Neural cell (in vitro differentiated cells): Measurements from ENCODE around the gene ARSD. TPM values are rescaled to one million over a fixed set of nuclear protein-coding genes. Genes with fewer than 3 reads are reported as not detected.

Experiments
- H2AFZ ChIP-seq: fragments of 200-600, 300-800 bp; sonication (generic), shearing (Covaris generic); 2 replicates; pipeline ENCODE4 v1.6.0; 2014; ENCODE audit warnings: low read depth, mild to moderate bottlenecking, antibody characterized with exemption, low read length, moderate library complexity
- H3F3A ChIP-seq: fragments of 200-600 bp; shearing (Covaris generic); 2 replicates; pipeline ENCODE4 v1.6.1; 2016; ENCODE audit warnings: mild to moderate bottlenecking, moderate library complexity, mixed read lengths, antibody characterized with exemption, low read length; ENCODE audit not compliant: insufficient read depth, poor library complexity, severe bottlenecking
- H3K27ac ChIP-seq: fragments of 200-600, 300-800 bp; sonication (generic), shearing (Covaris generic); 2 replicates; pipeline ENCODE4 v1.5.1; 2014; ENCODE audit warnings: mild to moderate bottlenecking, low read length, moderate library complexity
- H3K27me3 ChIP-seq: fragments of 300-800, 200-600 bp; sonication (generic), shearing (Covaris generic); 2 replicates; pipeline ENCODE4 v1.6.0; 2014; ENCODE audit warnings: mild to moderate bottlenecking, low read depth, low read length, moderate library complexity; ENCODE audit not compliant: insufficient read depth
- H3K36me3 ChIP-seq: fragments of 300-800, 200-600 bp; sonication (generic), shearing (Covaris generic); 2 replicates; pipeline ENCODE4 v1.5.1; 2014; ENCODE audit warnings: mild to moderate bottlenecking, antibody characterized with exemption, low read length, moderate library complexity; ENCODE audit not compliant: insufficient read depth
- H3K4me2 ChIP-seq: fragments of 300-800, 200-600 bp; sonication (generic), shearing (Covaris generic); 2 replicates; pipeline ENCODE4 v1.6.0; 2014; ENCODE audit warnings: mild to moderate bottlenecking, low read length
- H3K4me3 ChIP-seq: fragments of 300-800, 200-600 bp; sonication (generic), shearing (Covaris generic); 2 replicates; pipeline ENCODE4 v1.5.1; 2014; ENCODE audit warnings: mild to moderate bottlenecking, low read length, moderate library complexity
- H3K79me2 ChIP-seq: fragments of 200-600 bp; shearing (Covaris generic); replicated peaks from 2 replicates; pipeline ENCODE4 v1.6.0; 2014; ENCODE audit warnings: mild to moderate bottlenecking, low read length, moderate library complexity; ENCODE audit not compliant: insufficient read depth
- H3K9ac ChIP-seq: fragments of 300-800, 200-600 bp; sonication (generic), shearing (Covaris generic); 2 replicates; pipeline ENCODE4 v1.6.1; 2016; ENCODE audit warnings: mild to moderate bottlenecking, low read length, mixed read lengths
- H3K9me2 ChIP-seq: fragments of 200-600 bp; shearing (Covaris generic); 2 replicates; pipeline ENCODE4 v1.6.1; 2016; ENCODE audit warnings: mild to moderate bottlenecking, low read length, mixed read lengths; ENCODE audit not compliant: insufficient read depth
- H3K9me3 ChIP-seq: fragments of 200-600, 300-800 bp; sonication (generic), shearing (Covaris generic); 2 replicates; pipeline ENCODE4 v1.6.1; 2016; ENCODE audit warnings: mild to moderate bottlenecking, mixed run types, low read length, moderate library complexity, mixed read lengths
- H4K20me1 ChIP-seq: fragments of 200-600 bp; shearing (Covaris generic); 2 replicates; pipeline ENCODE4 v1.6.1; 2016; ENCODE audit warnings: mild to moderate bottlenecking, mixed run types; ENCODE audit not compliant: insufficient read depth
- EP300 ChIP-seq: fragments of 450-650 bp; conservative IDR thresholded peaks from 2 replicates; pipeline ENCODE4 v1.6.1; 2014; ENCODE audit warnings: antibody characterized with exemption, mild to moderate bottlenecking, moderate library complexity; ENCODE audit not compliant: poor library complexity, severe bottlenecking
- EZH2 ChIP-seq: fragments of 200-600, 300-800 bp; shearing (Covaris generic), sonication (generic); IDR thresholded peaks from 2 replicates; pipeline ENCODE4 v1.6.1; 2014; ENCODE audit warnings: antibody characterized with exemption, low read length, borderline replicate concordance, mild to moderate bottlenecking; ENCODE audit not compliant: insufficient read depth, poor library complexity, severe bottlenecking
- MXI1 ChIP-seq: fragments of 450-650 bp; conservative IDR thresholded peaks from 2 replicates; pipeline ENCODE4 v1.6.1; 2014; ENCODE audit warnings: antibody characterized with exemption, mild to moderate bottlenecking; ENCODE audit not compliant: poor library complexity, severe bottlenecking
- POLR2AphosphoS5 ChIP-seq: IDR thresholded peaks from 2 replicates; pipeline ENCODE4 v1.6.1; 2012
- RAD21 ChIP-seq: fragments of 450-650 bp; conservative IDR thresholded peaks from 2 replicates; pipeline ENCODE4 v1.6.1; 2014; ENCODE audit warnings: antibody characterized with exemption, mild to moderate bottlenecking, moderate library complexity
- SMC3 ChIP-seq: fragments of 450-650 bp; conservative IDR thresholded peaks from 2 replicates; pipeline ENCODE4 v1.6.1; 2014; ENCODE audit warnings: antibody characterized with exemption, mild to moderate bottlenecking, moderate library complexity; ENCODE audit not compliant: poor library complexity
- TAF1 ChIP-seq: IDR thresholded peaks from 2 replicates; pipeline ENCODE4 v1.6.1; 2012; ENCODE audit warnings: low read depth
- polyA plus RNA-seq: library from polyadenylated mRNA; depleted of rRNA; stranded (reverse); fragments of >200 nt; gene quantifications from 2 replicates; pipeline ENCODE4 v1.2.3, GENCODE V29; 2014
- TF ChIP-seq, protein P1 (sequence below): IDR thresholded peaks from 2 replicates; pipeline ENCODE4 v1.6.1; 2012; ENCODE audit warnings: borderline replicate concordance
- TF ChIP-seq, protein P2 (sequence below): fragments of 450-650 bp; IDR thresholded peaks from 2 replicates; pipeline ENCODE4 v1.5.1; 2014; ENCODE audit warnings: antibody characterized with exemption, mild to moderate bottlenecking, moderate library complexity; ENCODE audit not compliant: poor library complexity, severe bottlenecking

ARSD gene
- polyA plus RNA-seq, 1 donor from 2014 or later, result 4.7 TPM

GRCh38 chrX:2958199-2958598 is 29.1 kb upstream of the ARSD start:
- no peak overlapping the region for H3K27ac ChIP-seq

DNA sequence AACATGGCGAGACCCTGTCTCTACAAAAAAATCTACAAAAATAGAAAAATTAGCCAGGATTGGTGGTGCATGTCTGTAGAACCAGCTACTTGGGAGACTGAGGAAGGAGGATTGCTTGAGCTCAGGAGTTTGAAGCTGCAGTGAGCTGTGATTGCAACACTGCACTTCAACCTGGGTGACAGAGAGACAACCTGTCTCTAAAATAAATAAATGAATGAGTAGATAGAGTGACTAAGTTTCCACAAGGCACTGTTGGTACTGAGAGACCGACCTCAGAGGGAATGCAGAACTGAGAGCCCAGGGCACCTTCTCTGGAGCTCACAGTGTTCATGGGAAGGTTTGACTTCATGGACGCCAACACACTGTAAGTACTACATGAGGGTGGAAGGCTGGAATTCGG is 26.7 kb upstream of the ARSD start:
- H3F3A ChIP-seq, result no peaks in the 10 kb centered on the region
- H2AFZ ChIP-seq, result no peak overlapping the region
- H3K4me2 ChIP-seq, result no peak overlapping the region
- H4K20me1 ChIP-seq, result no peaks in the 10 kb centered on the region
- no peaks in the 10 kb centered on the region for H3K9me2 ChIP-seq
- H3K9ac ChIP-seq, result no peak overlapping the region
- no peaks in the 10 kb centered on the region for H3K27me3 ChIP-seq
- H3K27ac ChIP-seq, result no peak overlapping the region
- H3K4me3 ChIP-seq, result no peak overlapping the region
- H3K9me3 ChIP-seq, result no peaks in the 10 kb centered on the region
- TF ChIP-seq MXI1 (no peak), EP300 (no peak), SMC3 (no peak), EZH2 (no peak), POLR2AphosphoS5 (no peak), RAD21 (no peak), TAF1 (no peak)
- TF ChIP-seq, protein P1, sequence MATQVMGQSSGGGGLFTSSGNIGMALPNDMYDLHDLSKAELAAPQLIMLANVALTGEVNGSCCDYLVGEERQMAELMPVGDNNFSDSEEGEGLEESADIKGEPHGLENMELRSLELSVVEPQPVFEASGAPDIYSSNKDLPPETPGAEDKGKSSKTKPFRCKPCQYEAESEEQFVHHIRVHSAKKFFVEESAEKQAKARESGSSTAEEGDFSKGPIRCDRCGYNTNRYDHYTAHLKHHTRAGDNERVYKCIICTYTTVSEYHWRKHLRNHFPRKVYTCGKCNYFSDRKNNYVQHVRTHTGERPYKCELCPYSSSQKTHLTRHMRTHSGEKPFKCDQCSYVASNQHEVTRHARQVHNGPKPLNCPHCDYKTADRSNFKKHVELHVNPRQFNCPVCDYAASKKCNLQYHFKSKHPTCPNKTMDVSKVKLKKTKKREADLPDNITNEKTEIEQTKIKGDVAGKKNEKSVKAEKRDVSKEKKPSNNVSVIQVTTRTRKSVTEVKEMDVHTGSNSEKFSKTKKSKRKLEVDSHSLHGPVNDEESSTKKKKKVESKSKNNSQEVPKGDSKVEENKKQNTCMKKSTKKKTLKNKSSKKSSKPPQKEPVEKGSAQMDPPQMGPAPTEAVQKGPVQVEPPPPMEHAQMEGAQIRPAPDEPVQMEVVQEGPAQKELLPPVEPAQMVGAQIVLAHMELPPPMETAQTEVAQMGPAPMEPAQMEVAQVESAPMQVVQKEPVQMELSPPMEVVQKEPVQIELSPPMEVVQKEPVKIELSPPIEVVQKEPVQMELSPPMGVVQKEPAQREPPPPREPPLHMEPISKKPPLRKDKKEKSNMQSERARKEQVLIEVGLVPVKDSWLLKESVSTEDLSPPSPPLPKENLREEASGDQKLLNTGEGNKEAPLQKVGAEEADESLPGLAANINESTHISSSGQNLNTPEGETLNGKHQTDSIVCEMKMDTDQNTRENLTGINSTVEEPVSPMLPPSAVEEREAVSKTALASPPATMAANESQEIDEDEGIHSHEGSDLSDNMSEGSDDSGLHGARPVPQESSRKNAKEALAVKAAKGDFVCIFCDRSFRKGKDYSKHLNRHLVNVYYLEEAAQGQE, result no peak
- TF ChIP-seq, protein P2, sequence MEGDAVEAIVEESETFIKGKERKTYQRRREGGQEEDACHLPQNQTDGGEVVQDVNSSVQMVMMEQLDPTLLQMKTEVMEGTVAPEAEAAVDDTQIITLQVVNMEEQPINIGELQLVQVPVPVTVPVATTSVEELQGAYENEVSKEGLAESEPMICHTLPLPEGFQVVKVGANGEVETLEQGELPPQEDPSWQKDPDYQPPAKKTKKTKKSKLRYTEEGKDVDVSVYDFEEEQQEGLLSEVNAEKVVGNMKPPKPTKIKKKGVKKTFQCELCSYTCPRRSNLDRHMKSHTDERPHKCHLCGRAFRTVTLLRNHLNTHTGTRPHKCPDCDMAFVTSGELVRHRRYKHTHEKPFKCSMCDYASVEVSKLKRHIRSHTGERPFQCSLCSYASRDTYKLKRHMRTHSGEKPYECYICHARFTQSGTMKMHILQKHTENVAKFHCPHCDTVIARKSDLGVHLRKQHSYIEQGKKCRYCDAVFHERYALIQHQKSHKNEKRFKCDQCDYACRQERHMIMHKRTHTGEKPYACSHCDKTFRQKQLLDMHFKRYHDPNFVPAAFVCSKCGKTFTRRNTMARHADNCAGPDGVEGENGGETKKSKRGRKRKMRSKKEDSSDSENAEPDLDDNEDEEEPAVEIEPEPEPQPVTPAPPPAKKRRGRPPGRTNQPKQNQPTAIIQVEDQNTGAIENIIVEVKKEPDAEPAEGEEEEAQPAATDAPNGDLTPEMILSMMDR, result no peak
- H3K79me2 ChIP-seq, result no peaks in the 10 kb centered on the region
- no peaks in the 10 kb centered on the region for H3K36me3 ChIP-seq

More at GRCh38 chrX:2958199-2958598, 29.1 kb upstream of the ARSD start:
- Histone ChIP-seq H3K9ac (no peak overlapping the region), H3F3A (no peaks in the 10 kb centered on the region), H2AFZ (no peak overlapping the region), H3K4me2 (no peak overlapping the region), H3K79me2 (no peaks in the 10 kb centered on the region), H3K9me3 (no peaks in the 10 kb centered on the region), H3K36me3 (no peaks in the 10 kb centered on the region), H3K27me3 (no peaks in the 10 kb centered on the region), H3K9me2 (no peaks in the 10 kb centered on the region), H3K4me3 (no peak overlapping the region), H4K20me1 (no peaks in the 10 kb centered on the region)
- no peak for TF ChIP-seq TAF1

DNA sequence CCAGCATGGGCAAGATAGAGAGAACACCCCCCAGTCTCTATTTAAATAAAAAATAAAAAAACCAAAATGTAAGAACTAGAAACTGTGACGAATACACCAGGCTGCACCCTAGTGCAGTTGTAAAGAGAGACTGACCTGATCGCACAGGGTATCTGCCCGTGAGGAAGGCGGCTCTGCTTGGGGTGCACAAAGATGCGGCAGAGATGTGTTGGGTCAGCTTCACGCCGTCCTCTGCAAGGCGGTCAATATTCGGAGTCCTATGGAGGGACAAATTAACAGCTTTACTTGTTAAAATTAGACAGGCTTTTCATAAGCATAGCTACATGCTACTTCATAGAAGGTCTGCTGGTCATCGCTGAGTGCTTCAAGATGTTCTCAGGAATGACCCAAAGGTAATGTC is 26.1 kb upstream of the ARSD start:
- Histone ChIP-seq H3F3A (no peaks in the 10 kb centered on the region), H3K9me2 (no peaks in the 10 kb centered on the region), H3K4me2 (no peak overlapping the region), H3K27ac (no peak overlapping the region), H3K27me3 (no peaks in the 10 kb centered on the region), H4K20me1 (no peaks in the 10 kb centered on the region), H3K9ac (no peak overlapping the region), H3K9me3 (no peaks in the 10 kb centered on the region), H3K79me2 (no peaks in the 10 kb centered on the region), H3K4me3 (no peak overlapping the region), H2AFZ (no peak overlapping the region), H3K36me3 (no peaks in the 10 kb centered on the region)
- TF ChIP-seq MXI1, result no peak
- TF ChIP-seq SMC3, result no peak
- TF ChIP-seq RAD21, result no peak
- TF ChIP-seq, protein P2, result no peak
- TF ChIP-seq EP300, result no peak
- TF ChIP-seq EZH2, result no peak
- TF ChIP-seq, protein P1, result no peak
- TF ChIP-seq TAF1, result no peak
- no peak for TF ChIP-seq POLR2AphosphoS5
